ENCODE measurements around the gene LHX3.
A peak's percentile ranks its signal among the peaks of the same experiment; 100 is the strongest.

DNA sequence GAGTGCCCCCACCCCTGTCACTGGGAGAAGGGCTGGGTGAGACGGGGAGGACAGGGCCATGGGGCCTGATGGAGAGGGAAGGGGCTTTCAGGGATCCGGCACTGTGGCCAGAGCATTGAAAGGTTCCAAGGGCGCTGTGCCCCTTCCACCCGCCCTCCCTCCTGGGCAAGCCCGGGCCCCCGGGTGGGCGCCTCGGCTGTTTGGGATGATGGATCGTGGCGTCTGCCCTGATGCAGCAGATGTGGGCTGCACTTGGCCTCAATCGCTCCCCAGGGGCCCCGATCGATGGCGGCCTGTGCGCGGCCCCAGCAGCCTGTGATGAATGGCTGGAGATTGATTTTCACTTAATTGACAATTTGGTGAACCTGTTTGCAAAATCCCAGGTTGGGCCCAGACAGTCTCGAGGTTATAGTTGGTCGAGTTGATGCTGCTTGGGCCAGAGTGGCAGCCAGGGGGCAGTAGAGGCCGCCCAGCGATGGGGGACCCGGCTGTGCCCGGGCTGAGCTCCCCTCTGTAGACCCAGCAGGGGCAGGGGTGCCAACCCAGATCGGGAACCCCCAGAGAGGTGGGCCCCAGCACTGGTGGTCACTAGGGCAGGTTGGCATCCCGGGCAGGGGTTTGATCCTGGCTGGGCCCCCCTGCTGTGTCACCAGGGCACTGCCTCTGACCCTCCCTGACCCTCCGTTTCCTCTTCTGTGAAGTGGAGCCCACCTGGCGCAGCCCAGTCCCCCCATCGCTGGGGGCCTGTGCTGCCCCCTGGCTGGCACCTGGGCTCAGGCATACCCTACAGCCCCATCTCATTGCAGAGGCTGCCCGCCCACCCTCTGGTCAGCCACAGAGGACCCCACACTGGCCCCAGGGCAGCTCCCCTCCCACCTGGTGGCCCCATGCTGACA is 34.7 kb downstream of the LHX3 start:
- TF ChIP-seq, protein P1, sequence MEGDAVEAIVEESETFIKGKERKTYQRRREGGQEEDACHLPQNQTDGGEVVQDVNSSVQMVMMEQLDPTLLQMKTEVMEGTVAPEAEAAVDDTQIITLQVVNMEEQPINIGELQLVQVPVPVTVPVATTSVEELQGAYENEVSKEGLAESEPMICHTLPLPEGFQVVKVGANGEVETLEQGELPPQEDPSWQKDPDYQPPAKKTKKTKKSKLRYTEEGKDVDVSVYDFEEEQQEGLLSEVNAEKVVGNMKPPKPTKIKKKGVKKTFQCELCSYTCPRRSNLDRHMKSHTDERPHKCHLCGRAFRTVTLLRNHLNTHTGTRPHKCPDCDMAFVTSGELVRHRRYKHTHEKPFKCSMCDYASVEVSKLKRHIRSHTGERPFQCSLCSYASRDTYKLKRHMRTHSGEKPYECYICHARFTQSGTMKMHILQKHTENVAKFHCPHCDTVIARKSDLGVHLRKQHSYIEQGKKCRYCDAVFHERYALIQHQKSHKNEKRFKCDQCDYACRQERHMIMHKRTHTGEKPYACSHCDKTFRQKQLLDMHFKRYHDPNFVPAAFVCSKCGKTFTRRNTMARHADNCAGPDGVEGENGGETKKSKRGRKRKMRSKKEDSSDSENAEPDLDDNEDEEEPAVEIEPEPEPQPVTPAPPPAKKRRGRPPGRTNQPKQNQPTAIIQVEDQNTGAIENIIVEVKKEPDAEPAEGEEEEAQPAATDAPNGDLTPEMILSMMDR (IDR thresholded peaks at IDR 0.05; ENCODE audit: insufficient read depth, low read length) = peak; percentile 75
- no peak for TF ChIP-seq POLR2AphosphoS5 (IDR thresholded peaks at IDR 0.05; ENCODE audit: low read depth)
- no peak for TF ChIP-seq GABPA (IDR thresholded peaks at IDR 0.05; ENCODE audit: low read depth)
- TF ChIP-seq SPI1 (IDR thresholded peaks at IDR 0.05; ENCODE audit: borderline replicate concordance, low read depth) = no peak
- TF ChIP-seq, protein P2, sequence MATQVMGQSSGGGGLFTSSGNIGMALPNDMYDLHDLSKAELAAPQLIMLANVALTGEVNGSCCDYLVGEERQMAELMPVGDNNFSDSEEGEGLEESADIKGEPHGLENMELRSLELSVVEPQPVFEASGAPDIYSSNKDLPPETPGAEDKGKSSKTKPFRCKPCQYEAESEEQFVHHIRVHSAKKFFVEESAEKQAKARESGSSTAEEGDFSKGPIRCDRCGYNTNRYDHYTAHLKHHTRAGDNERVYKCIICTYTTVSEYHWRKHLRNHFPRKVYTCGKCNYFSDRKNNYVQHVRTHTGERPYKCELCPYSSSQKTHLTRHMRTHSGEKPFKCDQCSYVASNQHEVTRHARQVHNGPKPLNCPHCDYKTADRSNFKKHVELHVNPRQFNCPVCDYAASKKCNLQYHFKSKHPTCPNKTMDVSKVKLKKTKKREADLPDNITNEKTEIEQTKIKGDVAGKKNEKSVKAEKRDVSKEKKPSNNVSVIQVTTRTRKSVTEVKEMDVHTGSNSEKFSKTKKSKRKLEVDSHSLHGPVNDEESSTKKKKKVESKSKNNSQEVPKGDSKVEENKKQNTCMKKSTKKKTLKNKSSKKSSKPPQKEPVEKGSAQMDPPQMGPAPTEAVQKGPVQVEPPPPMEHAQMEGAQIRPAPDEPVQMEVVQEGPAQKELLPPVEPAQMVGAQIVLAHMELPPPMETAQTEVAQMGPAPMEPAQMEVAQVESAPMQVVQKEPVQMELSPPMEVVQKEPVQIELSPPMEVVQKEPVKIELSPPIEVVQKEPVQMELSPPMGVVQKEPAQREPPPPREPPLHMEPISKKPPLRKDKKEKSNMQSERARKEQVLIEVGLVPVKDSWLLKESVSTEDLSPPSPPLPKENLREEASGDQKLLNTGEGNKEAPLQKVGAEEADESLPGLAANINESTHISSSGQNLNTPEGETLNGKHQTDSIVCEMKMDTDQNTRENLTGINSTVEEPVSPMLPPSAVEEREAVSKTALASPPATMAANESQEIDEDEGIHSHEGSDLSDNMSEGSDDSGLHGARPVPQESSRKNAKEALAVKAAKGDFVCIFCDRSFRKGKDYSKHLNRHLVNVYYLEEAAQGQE (IDR thresholded peaks at IDR 0.05; ENCODE audit: insufficient replicate concordance, low read depth) = no peak
